ENCODE results near the gene COPS7B.

COPS7B gene

GRCh38 chr2:231800493-231801091 is 14.3 kb downstream of the COPS7B start:
- H4K20me1 ChIP-seq (ENCODE audit: insufficient read depth): no peaks in the 10 kb centered on the region
- H3K27ac ChIP-seq: no peak overlapping the region
- H3K9ac ChIP-seq: no peak overlapping the region
- peak; percentile 92 for TF ChIP-seq CTCF (conservative IDR thresholded peaks at IDR 0.05; ENCODE audit: low read depth, low read length)
- no peaks in the 10 kb centered on the region for H3K36me3 ChIP-seq (ENCODE audit: insufficient read depth)
- no peak overlapping the region for H3K4me3 ChIP-seq (IDR thresholded peaks at IDR 0.05; ENCODE audit: insufficient read depth, low read depth, low read length)
- H3K4me1 ChIP-seq (ENCODE audit: low read depth, poor library complexity, severe bottlenecking): peaks cover 20% of the 10 kb centered on the region
- no peak overlapping the region for H3K4me2 ChIP-seq
- no peak overlapping the region for H2AFZ ChIP-seq (ENCODE audit: low read depth)
- no peaks in the 10 kb centered on the region; the same call in 1 of the 2 replicates for H3K79me2 ChIP-seq (ENCODE audit: insufficient read depth, low read depth)
- H3K27me3 ChIP-seq (ENCODE audit: insufficient read depth, low read depth): no peaks in the 10 kb centered on the region

- Histone ChIP-seq H2AFZ (ENCODE audit: low read depth) (no peak overlapping the region), H3K4me3 (IDR thresholded peaks at IDR 0.05; ENCODE audit: insufficient read depth, low read depth, low read length) (no peak overlapping the region), H3K9ac (no peak overlapping the region), H3K27me3 (ENCODE audit: insufficient read depth, low read depth) (no peaks in the 10 kb centered on the region), H3K27ac (no peak overlapping the region), H3K79me2 (ENCODE audit: insufficient read depth, low read depth) (no peaks in the 10 kb centered on the region; the same call in 1 of the 2 replicates), H3K4me2 (no peak overlapping the region), H3K4me1 (ENCODE audit: low read depth, poor library complexity, severe bottlenecking) (no peaks in the 10 kb centered on the region), H4K20me1 (ENCODE audit: insufficient read depth) (no peaks in the 10 kb centered on the region), H3K36me3 (ENCODE audit: insufficient read depth) (no peaks in the 10 kb centered on the region)
- TF ChIP-seq CTCF (conservative IDR thresholded peaks at IDR 0.05; ENCODE audit: low read depth, low read length): no peak
These were observed 17.4 kb downstream of the COPS7B start for GRCh38 chr2:231803501-231804138.

- Histone ChIP-seq H2AFZ (ENCODE audit: low read depth) (no peak overlapping the region), H3K9ac (no peak overlapping the region), H3K27me3 (ENCODE audit: insufficient read depth, low read depth) (no peaks in the 10 kb centered on the region), H3K4me3 (IDR thresholded peaks at IDR 0.05; ENCODE audit: insufficient read depth, low read depth, low read length) (no peak overlapping the region), H4K20me1 (ENCODE audit: insufficient read depth) (no peaks in the 10 kb centered on the region), H3K4me2 (no peak overlapping the region), H3K27ac (no peak overlapping the region), H3K79me2 (ENCODE audit: insufficient read depth, low read depth) (no peaks in the 10 kb centered on the region), H3K36me3 (ENCODE audit: insufficient read depth) (no peaks in the 10 kb centered on the region), H3K4me1 (ENCODE audit: low read depth, poor library complexity, severe bottlenecking) (no peaks in the 10 kb centered on the region)
- no peak for TF ChIP-seq CTCF (conservative IDR thresholded peaks at IDR 0.05; ENCODE audit: low read depth, low read length)
These were observed 20.8 kb downstream of the COPS7B start for GRCh38 chr2:231807020-231807419.

GRCh38 chr2:231810905-231811304 is 24.7 kb downstream of the COPS7B start:
- Histone ChIP-seq H3K9ac (no peak overlapping the region), H4K20me1 (ENCODE audit: insufficient read depth) (no peaks in the 10 kb centered on the region), H2AFZ (ENCODE audit: low read depth) (no peak overlapping the region), H3K27me3 (ENCODE audit: insufficient read depth, low read depth) (no peaks in the 10 kb centered on the region), H3K27ac (no peak overlapping the region), H3K4me1 (ENCODE audit: low read depth, poor library complexity, severe bottlenecking) (no peaks in the 10 kb centered on the region), H3K36me3 (ENCODE audit: insufficient read depth) (no peaks in the 10 kb centered on the region), H3K79me2 (ENCODE audit: insufficient read depth, low read depth) (no peaks in the 10 kb centered on the region), H3K4me2 (no peak overlapping the region), H3K4me3 (IDR thresholded peaks at IDR 0.05; ENCODE audit: insufficient read depth, low read depth, low read length) (no peak overlapping the region)
- no peak for TF ChIP-seq CTCF (conservative IDR thresholded peaks at IDR 0.05; ENCODE audit: low read depth, low read length)
